ENCODE results near the gene NKX2-3. TPM values are rescaled to one million over a fixed set of nuclear protein-coding genes. Genes with fewer than 3 reads are reported as not detected.

Gene NKX2-3
- total RNA-seq, 1 donor: not detected

- TF ChIP-seq, protein P1, sequence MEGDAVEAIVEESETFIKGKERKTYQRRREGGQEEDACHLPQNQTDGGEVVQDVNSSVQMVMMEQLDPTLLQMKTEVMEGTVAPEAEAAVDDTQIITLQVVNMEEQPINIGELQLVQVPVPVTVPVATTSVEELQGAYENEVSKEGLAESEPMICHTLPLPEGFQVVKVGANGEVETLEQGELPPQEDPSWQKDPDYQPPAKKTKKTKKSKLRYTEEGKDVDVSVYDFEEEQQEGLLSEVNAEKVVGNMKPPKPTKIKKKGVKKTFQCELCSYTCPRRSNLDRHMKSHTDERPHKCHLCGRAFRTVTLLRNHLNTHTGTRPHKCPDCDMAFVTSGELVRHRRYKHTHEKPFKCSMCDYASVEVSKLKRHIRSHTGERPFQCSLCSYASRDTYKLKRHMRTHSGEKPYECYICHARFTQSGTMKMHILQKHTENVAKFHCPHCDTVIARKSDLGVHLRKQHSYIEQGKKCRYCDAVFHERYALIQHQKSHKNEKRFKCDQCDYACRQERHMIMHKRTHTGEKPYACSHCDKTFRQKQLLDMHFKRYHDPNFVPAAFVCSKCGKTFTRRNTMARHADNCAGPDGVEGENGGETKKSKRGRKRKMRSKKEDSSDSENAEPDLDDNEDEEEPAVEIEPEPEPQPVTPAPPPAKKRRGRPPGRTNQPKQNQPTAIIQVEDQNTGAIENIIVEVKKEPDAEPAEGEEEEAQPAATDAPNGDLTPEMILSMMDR (IDR thresholded peaks at IDR 0.05; ENCODE audit: insufficient read depth, low read length): no peak
- DNase-seq (ENCODE audit: low read depth): no peak
- H3K4me3 ChIP-seq (ENCODE audit: low read depth, low read length): no peak overlapping the region
Observed at GRCh38 chr10:99527526-99528493, 4.9 kb upstream of the NKX2-3 start.

GRCh38 chr10:99528494-99529441 is 4.0 kb upstream of the NKX2-3 start:
- DNase-seq (ENCODE audit: low read depth): no peak
- TF ChIP-seq, protein P1 (IDR thresholded peaks at IDR 0.05; ENCODE audit: insufficient read depth, low read length): no peak

DNA sequence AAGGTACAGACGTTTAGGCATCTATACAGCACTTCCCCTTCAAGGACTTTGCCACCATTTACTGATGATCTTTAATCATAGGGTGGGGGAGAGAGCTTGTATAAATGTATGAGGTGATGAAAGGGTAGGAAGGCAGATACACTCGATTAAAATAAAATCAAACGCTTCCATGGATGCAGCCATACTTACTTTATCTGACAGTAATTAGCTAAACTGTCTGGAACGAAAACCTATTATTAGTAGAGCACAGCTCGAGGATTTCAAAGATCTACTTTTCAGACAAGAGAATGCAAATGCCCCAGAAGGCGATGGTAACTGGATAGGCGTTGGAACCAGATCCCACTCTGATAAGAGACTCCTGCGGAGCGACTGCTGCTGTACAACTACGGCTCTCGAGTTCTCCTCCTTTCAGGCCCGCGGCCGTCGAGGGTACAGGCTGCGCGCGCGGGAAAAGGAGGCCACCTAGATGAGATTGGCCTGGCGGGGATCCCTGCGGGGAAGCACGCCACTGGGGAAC is 3.1 kb upstream of the NKX2-3 start:
- DNase-seq (ENCODE audit: low read depth): no peak
- H3K4me3 ChIP-seq (ENCODE audit: low read depth, low read length): no peak overlapping the region
- TF ChIP-seq, protein P1 (IDR thresholded peaks at IDR 0.05; ENCODE audit: insufficient read depth, low read length): no peak

More at GRCh38 chr10:99528494-99529441, 4.0 kb upstream of the NKX2-3 start:
- no peak overlapping the region for H3K4me3 ChIP-seq (ENCODE audit: low read depth, low read length)

GRCh38 chr10:99530108-99531025 is 2.4 kb upstream of the NKX2-3 start:
- TF ChIP-seq, protein P1 (IDR thresholded peaks at IDR 0.05; ENCODE audit: insufficient read depth, low read length): no peak
- no peak overlapping the region for H3K4me3 ChIP-seq (ENCODE audit: low read depth, low read length)
- no peak for DNase-seq (ENCODE audit: low read depth)

DNA sequence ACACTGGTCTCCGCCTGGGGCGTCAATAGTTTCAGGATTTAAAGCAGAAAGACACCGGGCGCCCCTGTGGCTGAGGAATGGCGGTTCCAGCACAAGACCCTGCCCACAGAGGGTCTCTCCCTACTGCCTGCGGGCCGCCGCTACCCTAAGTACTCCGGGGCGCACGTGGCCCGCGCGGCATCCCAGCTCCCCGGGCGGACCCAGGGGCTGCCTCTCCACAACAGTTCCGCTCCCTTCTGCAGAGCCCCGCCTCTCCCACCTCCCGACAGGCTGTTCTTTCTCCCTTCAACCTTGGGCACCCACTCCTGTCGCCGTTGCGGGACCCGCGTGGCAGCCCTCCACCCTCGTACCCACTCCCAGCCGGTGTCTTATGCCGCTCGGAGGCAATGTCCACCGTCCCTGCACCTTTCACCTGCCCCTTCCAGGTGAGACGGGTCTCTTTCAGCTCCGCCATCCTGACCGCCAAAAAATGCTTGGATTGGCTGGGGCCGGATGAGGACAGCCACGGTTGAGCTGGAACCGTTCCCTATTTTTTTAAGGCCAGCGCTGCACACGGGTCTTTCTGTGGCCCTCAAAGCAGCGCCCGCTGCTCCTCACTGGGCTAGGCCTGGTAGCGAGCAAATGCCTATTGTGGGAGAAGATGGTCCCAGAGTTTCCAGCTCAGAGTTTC is 1.6 kb upstream of the NKX2-3 start:
- TF ChIP-seq, protein P1 (IDR thresholded peaks at IDR 0.05; ENCODE audit: insufficient read depth, low read length): no peak
- DNase-seq (ENCODE audit: low read depth): no peak

More for the DNA sequence above, 1.6 kb upstream of the NKX2-3 start:
- no peak overlapping the region for H3K4me3 ChIP-seq (ENCODE audit: low read depth, low read length)

Measured in fibroblast of the aortic adventitia (primary cell).